Measurements from ENCODE around the gene LIMCH1.

LIMCH1 gene

GRCh38 chr4:41620594-41621256 lies 82.8 kb downstream of the LIMCH1 start:
- no peak overlapping the region for H3K4me3 ChIP-seq (replicated peaks; ENCODE audit: low read depth, low read length)
- no peak for DNase-seq (ENCODE audit: extremely low read depth, insufficient read length)
- TF ChIP-seq, protein P1, sequence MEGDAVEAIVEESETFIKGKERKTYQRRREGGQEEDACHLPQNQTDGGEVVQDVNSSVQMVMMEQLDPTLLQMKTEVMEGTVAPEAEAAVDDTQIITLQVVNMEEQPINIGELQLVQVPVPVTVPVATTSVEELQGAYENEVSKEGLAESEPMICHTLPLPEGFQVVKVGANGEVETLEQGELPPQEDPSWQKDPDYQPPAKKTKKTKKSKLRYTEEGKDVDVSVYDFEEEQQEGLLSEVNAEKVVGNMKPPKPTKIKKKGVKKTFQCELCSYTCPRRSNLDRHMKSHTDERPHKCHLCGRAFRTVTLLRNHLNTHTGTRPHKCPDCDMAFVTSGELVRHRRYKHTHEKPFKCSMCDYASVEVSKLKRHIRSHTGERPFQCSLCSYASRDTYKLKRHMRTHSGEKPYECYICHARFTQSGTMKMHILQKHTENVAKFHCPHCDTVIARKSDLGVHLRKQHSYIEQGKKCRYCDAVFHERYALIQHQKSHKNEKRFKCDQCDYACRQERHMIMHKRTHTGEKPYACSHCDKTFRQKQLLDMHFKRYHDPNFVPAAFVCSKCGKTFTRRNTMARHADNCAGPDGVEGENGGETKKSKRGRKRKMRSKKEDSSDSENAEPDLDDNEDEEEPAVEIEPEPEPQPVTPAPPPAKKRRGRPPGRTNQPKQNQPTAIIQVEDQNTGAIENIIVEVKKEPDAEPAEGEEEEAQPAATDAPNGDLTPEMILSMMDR (IDR thresholded peaks at IDR 0.05; ENCODE audit: insufficient read depth, low read length, poor library complexity, severe bottlenecking): no peak
- no peaks in the 10 kb centered on the region for H3K36me3 ChIP-seq (ENCODE audit: control insufficient read depth, insufficient read depth, low read length)
- no peaks in the 10 kb centered on the region; the same call in 1 of the 2 replicates for H3K27me3 ChIP-seq (replicated peaks; ENCODE audit: control insufficient read depth, insufficient read depth, low read length)

GRCh38 chr4:41622787-41623186 lies 84.8 kb downstream of the LIMCH1 start:
- Histone ChIP-seq H3K36me3 (ENCODE audit: control insufficient read depth, insufficient read depth, low read length) (no peaks in the 10 kb centered on the region), H3K4me3 (replicated peaks; ENCODE audit: low read depth, low read length) (no peak overlapping the region)
- TF ChIP-seq, protein P1 (IDR thresholded peaks at IDR 0.05; ENCODE audit: insufficient read depth, low read length, poor library complexity, severe bottlenecking): no peak

DNA sequence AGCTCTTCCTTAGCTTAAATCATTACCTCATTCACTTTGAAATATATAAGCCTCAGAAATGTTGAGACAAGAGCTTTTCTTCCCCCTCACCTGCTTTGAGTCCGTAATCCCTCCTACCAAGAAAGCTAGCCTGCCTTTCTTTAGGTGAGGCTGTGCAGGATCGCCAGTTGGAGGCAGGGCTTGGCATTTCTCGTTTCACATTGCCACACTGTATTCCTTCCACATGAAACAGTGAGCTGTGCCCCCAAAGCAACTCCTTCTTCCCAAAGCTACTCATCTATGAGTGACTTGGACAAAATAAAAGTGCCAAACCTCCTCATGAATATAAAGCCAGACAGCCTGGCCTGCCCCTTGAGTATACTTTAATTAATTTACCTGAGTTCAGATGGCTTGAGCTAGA lies 86.8 kb downstream of the LIMCH1 start:
- DNase-seq (ENCODE audit: extremely low read depth, insufficient read length): no peak
- TF ChIP-seq, protein P1 (IDR thresholded peaks at IDR 0.05; ENCODE audit: insufficient read depth, low read length, poor library complexity, severe bottlenecking): no peak
- no peaks in the 10 kb centered on the region; the same call in 1 of the 2 replicates for H3K27me3 ChIP-seq (replicated peaks; ENCODE audit: control insufficient read depth, insufficient read depth, low read length)
- no peaks in the 10 kb centered on the region for H3K36me3 ChIP-seq (ENCODE audit: control insufficient read depth, insufficient read depth, low read length)
- H3K4me3 ChIP-seq (replicated peaks; ENCODE audit: low read depth, low read length): no peak overlapping the region

More at GRCh38 chr4:41622787-41623186, 84.8 kb downstream of the LIMCH1 start:
- DNase-seq (ENCODE audit: extremely low read depth, insufficient read length): no peak
- H3K27me3 ChIP-seq (replicated peaks; ENCODE audit: control insufficient read depth, insufficient read depth, low read length): no peaks in the 10 kb centered on the region; the same call in 1 of the 2 replicates

- no peaks in the 10 kb centered on the region; the same call in 1 of the 2 replicates for H3K27me3 ChIP-seq (replicated peaks; ENCODE audit: control insufficient read depth, insufficient read depth, low read length)
- no peak for DNase-seq (ENCODE audit: extremely low read depth, insufficient read length)
- no peaks in the 10 kb centered on the region for H3K36me3 ChIP-seq (ENCODE audit: control insufficient read depth, insufficient read depth, low read length)
- H3K4me3 ChIP-seq (replicated peaks; ENCODE audit: low read depth, low read length): no peak overlapping the region
- TF ChIP-seq, protein P1 (IDR thresholded peaks at IDR 0.05; ENCODE audit: insufficient read depth, low read length, poor library complexity, severe bottlenecking): no peak
Observed at GRCh38 chr4:41625531-41625930, 87.6 kb downstream of the LIMCH1 start.

DNA sequence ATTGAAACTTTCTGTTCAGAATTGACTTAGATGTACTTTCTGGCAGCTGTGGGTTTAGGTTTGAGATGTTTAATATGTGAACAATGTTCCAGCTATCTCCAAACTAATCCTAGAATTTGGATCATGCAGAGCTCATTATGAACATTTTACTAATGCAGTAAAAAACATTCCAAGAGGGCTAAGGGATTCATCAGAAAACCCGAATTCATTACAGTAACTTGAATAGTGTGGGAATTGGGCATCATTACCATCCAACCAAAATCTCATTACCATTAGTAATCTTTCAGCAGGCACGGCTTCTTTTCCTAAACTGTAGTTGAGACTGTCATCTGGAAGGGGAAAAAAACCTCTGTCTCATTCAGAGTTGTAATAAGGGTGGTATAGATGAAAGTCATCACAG lies 91.0 kb downstream of the LIMCH1 start:
- no peaks in the 10 kb centered on the region for H3K36me3 ChIP-seq (ENCODE audit: control insufficient read depth, insufficient read depth, low read length)
- TF ChIP-seq, protein P1 (IDR thresholded peaks at IDR 0.05; ENCODE audit: insufficient read depth, low read length, poor library complexity, severe bottlenecking): no peak
- H3K27me3 ChIP-seq (replicated peaks; ENCODE audit: control insufficient read depth, insufficient read depth, low read length): no peaks in the 10 kb centered on the region; the same call in 1 of the 2 replicates
- no peak overlapping the region for H3K4me3 ChIP-seq (replicated peaks; ENCODE audit: low read depth, low read length)
- DNase-seq (ENCODE audit: extremely low read depth, insufficient read length): no peak

Measured in GM06990 (cell line).